H9 (cell line): ENCODE measurements around the gene ARHGAP1. TPM values are rescaled to one million over a fixed set of nuclear protein-coding genes. Genes with fewer than 3 reads are reported as not detected.

Experiments
- DNase-seq: peaks from one replicate; pipeline ENCODE4 v3.0.0-alpha.2; 2017
- H2AFZ ChIP-seq: one replicate; pipeline ENCODE4 v1.6.1; 2013; ENCODE audit warnings: mild to moderate bottlenecking, low read length, control low read depth, moderate library complexity
- H2AK5ac ChIP-seq: 2 replicates; pipeline ENCODE4 v1.6.1; 2013; ENCODE audit warnings: low read length, control low read depth, mixed read lengths; ENCODE audit not compliant: insufficient read length
- H2BK120ac ChIP-seq: one replicate; pipeline ENCODE4 v1.6.1; 2013; ENCODE audit warnings: low read depth, mild to moderate bottlenecking, low read length, control low read depth, inconsistent platforms; ENCODE audit not compliant: poor library complexity, severe bottlenecking
- H2BK12ac ChIP-seq: 2 replicates; pipeline ENCODE4 v1.6.1; 2013; ENCODE audit warnings: low read length, control low read depth, mixed read lengths, low read depth; ENCODE audit not compliant: insufficient read length
- H2BK15ac ChIP-seq: 2 replicates; pipeline ENCODE4 v1.6.1; 2013; ENCODE audit warnings: low read depth, low read length, control low read depth
- H2BK20ac ChIP-seq: one replicate; pipeline ENCODE4 v1.6.1; 2013; ENCODE audit warnings: low read depth, mild to moderate bottlenecking, low read length, control low read depth, inconsistent platforms; ENCODE audit not compliant: poor library complexity, severe bottlenecking
- H2BK5ac ChIP-seq: 2 replicates; pipeline ENCODE4 v1.6.1; 2013; ENCODE audit warnings: low read length, control low read depth, mixed read lengths; ENCODE audit not compliant: insufficient read length
- H3K14ac ChIP-seq: 2 replicates; pipeline ENCODE4 v1.6.1; 2013; ENCODE audit warnings: low read length, control low read depth; ENCODE audit not compliant: insufficient read depth
- H3K18ac ChIP-seq: 2 replicates; pipeline ENCODE4 v1.6.1; 2013; ENCODE audit warnings: low read depth, mild to moderate bottlenecking, mixed read lengths, low read length, control low read depth; ENCODE audit not compliant: insufficient read length
- H3K23ac ChIP-seq: 2 replicates; pipeline ENCODE4 v1.6.1; 2013; ENCODE audit warnings: low read length, control low read depth, mixed read lengths, low read depth; ENCODE audit not compliant: insufficient read length
- H3K23me2 ChIP-seq: 2 replicates; pipeline ENCODE4 v1.6.1; 2013; ENCODE audit warnings: low read depth, mild to moderate bottlenecking, mixed read lengths, low read length, control low read depth; ENCODE audit not compliant: insufficient read length, poor library complexity, severe bottlenecking
- H3K27ac ChIP-seq: 2 replicates; pipeline ENCODE4 v1.5.1; 2013; ENCODE audit warnings: low read length, control low read depth, mixed read lengths, low read depth; ENCODE audit not compliant: insufficient read length
- H3K27me3 ChIP-seq: 2 replicates; pipeline ENCODE4 v1.6.1; 2013; ENCODE audit warnings: low read length, control low read depth, inconsistent platforms; ENCODE audit not compliant: insufficient read depth
- H3K4ac ChIP-seq: 2 replicates; pipeline ENCODE4 v1.6.1; 2013; ENCODE audit warnings: low read depth, mild to moderate bottlenecking, control low read depth, inconsistent platforms, low read length, moderate library complexity
- H3K4me1 ChIP-seq: 2 replicates; pipeline ENCODE4 v1.6.1; 2013; ENCODE audit warnings: low read length, control low read depth, inconsistent platforms; ENCODE audit not compliant: insufficient read depth
- H3K4me2 ChIP-seq: 2 replicates; pipeline ENCODE4 v1.6.1; 2013; ENCODE audit warnings: low read length, control low read depth, mixed read lengths; ENCODE audit not compliant: insufficient read length, insufficient read depth
- H3K56ac ChIP-seq: 2 replicates; pipeline ENCODE4 v1.6.1; 2013; ENCODE audit warnings: low read depth, mild to moderate bottlenecking, mixed read lengths, low read length, control low read depth; ENCODE audit not compliant: insufficient read length
- H3K79me1 ChIP-seq: 2 replicates; pipeline ENCODE4 v1.6.1; 2013; ENCODE audit warnings: low read depth, mild to moderate bottlenecking, moderate library complexity, low read length, control low read depth, inconsistent platforms; ENCODE audit not compliant: insufficient read depth, poor library complexity, severe bottlenecking
- H3K79me2 ChIP-seq: 2 replicates; pipeline ENCODE4 v1.6.1; 2013; ENCODE audit warnings: low read length, control low read depth, inconsistent platforms; ENCODE audit not compliant: insufficient read depth
- H3K9ac ChIP-seq: 2 replicates; pipeline ENCODE4 v1.6.1; 2013; ENCODE audit warnings: low read length, control low read depth, mixed read lengths; ENCODE audit not compliant: insufficient read length; ENCODE audit errors: extremely low read depth
- H3K9me3 ChIP-seq: one replicate; pipeline ENCODE4 v1.6.1; 2013; ENCODE audit warnings: low read depth, low read length, inconsistent platforms; ENCODE audit not compliant: control insufficient read depth
- H3T11ph ChIP-seq: one replicate; pipeline ENCODE4 v1.6.1; 2013; ENCODE audit warnings: mild to moderate bottlenecking, low read length, control low read depth, inconsistent platforms
- H4K20me1 ChIP-seq: one replicate; pipeline ENCODE4 v1.6.1; 2013; ENCODE audit not compliant: control insufficient read depth, insufficient read length, insufficient read depth
- H4K5ac ChIP-seq: 2 replicates; pipeline ENCODE4 v1.6.1; 2013; ENCODE audit warnings: low read depth, mild to moderate bottlenecking, mixed read lengths, low read length, control low read depth; ENCODE audit not compliant: insufficient read length
- H4K8ac ChIP-seq: replicated peaks from 2 replicates; pipeline ENCODE4 v1.6.1; 2013; ENCODE audit warnings: low read length, control low read depth, mixed read lengths, low read depth; ENCODE audit not compliant: insufficient read length
- H4K91ac ChIP-seq: 2 replicates; pipeline ENCODE4 v1.6.1; 2013; ENCODE audit warnings: low read depth, mild to moderate bottlenecking, moderate library complexity, mixed read lengths, low read length, control low read depth; ENCODE audit not compliant: insufficient read length
- H3K27ac Mint-ChIP-seq, 3 experiments: 2 replicates in 2 of 3; 3 replicates in 1 of 3; pipeline ENCODE4 v1.8.0; 2020 to 2021; ENCODE audit warnings: mixed read lengths in 3 of 3, mild to moderate bottlenecking in 1 of 3, moderate library complexity in 1 of 3
- H3K27me3 Mint-ChIP-seq: 2 replicates; pipeline ENCODE4 v1.8.0; 2021; ENCODE audit warnings: low read depth, mild to moderate bottlenecking, moderate library complexity, mixed read lengths
- H3K36me3 Mint-ChIP-seq, 3 experiments: 2 replicates in 2 of 3; 3 replicates in 1 of 3; pipeline ENCODE4 v1.8.0; 2020 to 2021; ENCODE audit warnings: low read depth in 3 of 3, mixed read lengths in 3 of 3; ENCODE audit not compliant: insufficient read depth in 1 of 3
- H3K4me1 Mint-ChIP-seq, 2 experiments: 2 replicates each; pipeline ENCODE4 v1.8.0; 2020; ENCODE audit warnings: mixed read lengths in 2 of 2
- H3K4me3 Mint-ChIP-seq, 2 experiments: 2 replicates in 1 of 2; 3 replicates in 1 of 2; pipeline ENCODE4 v1.8.0; 2020 to 2021; ENCODE audit warnings: mild to moderate bottlenecking in 2 of 2, mixed read lengths in 2 of 2, moderate library complexity in 1 of 2
- H3K9me3 Mint-ChIP-seq, 2 experiments: 2 replicates in 1 of 2; 3 replicates in 1 of 2; pipeline ENCODE4 v1.8.0; 2020; ENCODE audit warnings: mild to moderate bottlenecking in 2 of 2, mixed read lengths in 2 of 2, moderate library complexity in 1 of 2
- CTCF ChIP-seq: fragments of 200-600 bp; sonication (generic); conservative IDR thresholded peaks from 3 replicates; pipeline ENCODE4 v1.8.0; 2021; ENCODE audit warnings: antibody characterized with exemption, mild to moderate bottlenecking
- WGBS: extraction: QIAGEN DNeasy Blood & Tissue Kit; methylation state at CpG from one replicate; pipeline ENCODE4 v1.1.7; 2013; ENCODE audit warnings: missing lambda C conversion rate, low lambda C conversion rate, mixed read lengths; ENCODE audit not compliant: insufficient read length; ENCODE audit errors: extremely low coverage; 5-methylcytosine and 5-hydroxymethylcytosine counted together
- total RNA-seq: library from RNA; stranded (reverse); gene quantifications from 2 replicates; pipeline ENCODE4 v1.2.1, GENCODE V29; 2021

ARHGAP1 gene
- total RNA-seq, 1 experiment from 2014 or later, result 45.3 TPM

DNA sequence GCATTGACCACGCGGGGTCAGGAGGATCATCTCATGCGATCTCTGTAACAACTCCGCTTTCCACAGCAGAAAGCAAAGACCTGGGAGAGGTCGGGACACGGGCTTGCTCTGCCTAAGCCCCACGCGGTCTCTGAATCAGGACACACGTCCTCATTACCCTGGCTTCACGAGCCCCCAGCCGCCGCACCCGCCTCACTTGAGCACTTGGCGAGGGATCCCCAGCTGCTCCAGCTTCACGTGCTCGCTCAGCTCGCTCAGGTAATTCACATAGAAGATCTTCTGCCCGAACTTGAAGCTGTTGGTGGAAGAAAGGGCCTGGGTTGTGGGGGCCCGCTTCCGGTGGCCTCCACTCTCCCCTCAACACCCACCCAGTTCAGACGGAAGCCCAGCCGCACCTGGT, 19.6 kb downstream of the ARHGAP1 start:
- no peak overlapping the region for H2BK15ac ChIP-seq
- no peak overlapping the region for H2BK20ac ChIP-seq
- no peak overlapping the region for H2BK5ac ChIP-seq
- no peaks in the 10 kb centered on the region for H3K9me3 ChIP-seq
- no peaks in the 10 kb centered on the region; the same call in 1 of the 2 replicates for H3K27me3 Mint-ChIP-seq
- H3K79me1 ChIP-seq, result no peaks in the 10 kb centered on the region
- no peaks in the 10 kb centered on the region for H3K79me2 ChIP-seq
- no peak for TF ChIP-seq CTCF
- WGBS, result no CpG with 5 or more reads among the region's 22 CpGs
- H4K8ac ChIP-seq, result no peak overlapping the region
- no peak overlapping the region for H3T11ph ChIP-seq
- no peak overlapping the region for H3K9ac ChIP-seq
- no peaks in the 10 kb centered on the region for H3K4me1 ChIP-seq
- no peak overlapping the region for H2AK5ac ChIP-seq
- no peak overlapping the region for H3K56ac ChIP-seq
- H3K18ac ChIP-seq, result no peak overlapping the region
- H3K4me3 Mint-ChIP-seq, result no peak overlapping the region
- no peak overlapping the region for H3K23ac ChIP-seq
- H2AFZ ChIP-seq, result no peak overlapping the region
- H3K23me2 ChIP-seq, result no peaks in the 10 kb centered on the region
- no peaks in the 10 kb centered on the region; a peak in 3 of 4 replicates for H3K4me1 Mint-ChIP-seq
- no peak overlapping the region for H3K14ac ChIP-seq
- H3K36me3 Mint-ChIP-seq, result peaks cover 0 to 15% (median 9%) of the 10 kb centered on the region in 3 experiments; a peak in 4 of 7 replicates
- H3K27ac Mint-ChIP-seq, result no peak overlapping the region
- H2BK12ac ChIP-seq, result no peak overlapping the region
- H3K9me3 Mint-ChIP-seq, result no peaks in the 10 kb centered on the region
- H3K4ac ChIP-seq, result no peak overlapping the region
- H3K27me3 ChIP-seq, result no peaks in the 10 kb centered on the region
- no peak overlapping the region for H4K5ac ChIP-seq
- H4K20me1 ChIP-seq, result no peaks in the 10 kb centered on the region
- no peak overlapping the region for H2BK120ac ChIP-seq
- H4K91ac ChIP-seq, result no peak overlapping the region
- no peak overlapping the region for H3K4me2 ChIP-seq
- no peak for DNase-seq
- H3K27ac ChIP-seq, result no peak overlapping the region
